SHP77 treated with DMSO at 0.1 percent for 48 hours (cell line): Measurements from ENCODE around the gene PDSS2.
"Not testable (repeated sequence)": the region's sequence is repeated elsewhere in the genome, so short reads cannot be mapped to it uniquely, and the experiment has no call there.

Experiments
- DNase-seq: peaks from one replicate; lab custom pipeline; 2025; lab: John Stamatoyannopoulos, UW

Gene PDSS2, protein sequence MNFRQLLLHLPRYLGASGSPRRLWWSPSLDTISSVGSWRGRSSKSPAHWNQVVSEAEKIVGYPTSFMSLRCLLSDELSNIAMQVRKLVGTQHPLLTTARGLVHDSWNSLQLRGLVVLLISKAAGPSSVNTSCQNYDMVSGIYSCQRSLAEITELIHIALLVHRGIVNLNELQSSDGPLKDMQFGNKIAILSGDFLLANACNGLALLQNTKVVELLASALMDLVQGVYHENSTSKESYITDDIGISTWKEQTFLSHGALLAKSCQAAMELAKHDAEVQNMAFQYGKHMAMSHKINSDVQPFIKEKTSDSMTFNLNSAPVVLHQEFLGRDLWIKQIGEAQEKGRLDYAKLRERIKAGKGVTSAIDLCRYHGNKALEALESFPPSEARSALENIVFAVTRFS

DNA sequence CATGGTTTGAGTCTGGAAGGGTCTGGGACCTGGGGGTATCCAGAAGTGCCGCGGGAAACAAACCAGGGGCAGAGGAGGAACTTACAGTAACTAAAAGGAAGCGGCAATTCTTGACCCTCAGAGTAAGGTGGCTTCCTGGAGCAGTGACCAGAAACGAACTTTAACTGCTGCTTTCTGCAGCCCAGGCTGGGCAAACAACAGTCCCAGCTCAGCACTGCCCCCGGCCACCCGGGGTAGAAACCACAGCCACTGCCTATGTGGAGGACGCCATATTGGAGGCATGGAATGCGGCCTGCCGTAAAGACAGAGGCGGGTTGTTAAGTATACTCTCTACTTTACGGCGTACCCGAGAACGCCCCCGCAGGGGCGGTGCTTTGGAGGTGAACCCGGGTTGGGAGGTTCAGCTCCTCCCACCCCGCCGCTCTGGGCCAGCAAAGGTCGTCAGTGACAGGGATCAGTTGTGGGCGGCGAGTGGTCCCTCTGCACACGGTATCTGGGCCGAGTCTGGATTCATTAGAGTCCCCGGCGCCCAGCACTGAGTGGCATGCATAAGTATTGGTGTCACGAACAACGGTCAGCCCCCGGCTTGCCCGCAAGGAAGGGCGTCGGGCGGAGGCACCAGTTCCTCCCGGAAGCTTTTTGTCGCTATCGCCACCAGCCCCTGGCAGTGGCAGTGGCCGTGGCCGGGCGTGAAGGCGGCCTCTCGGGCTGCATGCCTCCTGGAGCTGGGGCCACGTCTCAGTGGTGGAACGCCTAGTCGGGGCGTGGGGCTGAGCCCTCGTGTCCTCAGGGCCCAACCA lies at the start of gene PDSS2:
PDSS2 (minus strand) TSS at position 282 of the 800 bp plus-strand sequence; CDS start at position 3, 279 bp downstream.
- peak; percentile 97 for DNase-seq

DNA sequence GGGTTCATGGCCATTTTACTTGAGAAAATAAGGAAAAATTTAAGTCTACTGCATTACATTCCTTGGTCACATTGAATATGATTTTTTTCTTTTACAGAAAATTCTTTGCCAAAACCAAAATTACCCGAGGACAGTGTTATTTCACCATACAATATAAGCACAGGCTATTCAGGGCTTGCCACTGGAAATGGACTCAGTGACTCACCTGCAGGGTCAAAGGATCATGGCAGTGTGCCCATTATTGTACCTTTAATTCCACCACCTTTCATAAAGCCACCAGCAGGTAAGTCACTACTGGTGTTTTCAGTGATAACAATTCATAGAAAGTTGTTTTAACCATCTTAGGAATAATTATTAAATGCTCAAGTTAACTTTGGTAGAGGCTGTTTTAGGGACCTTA lies 46.8 kb upstream of the PDSS2 start:
- DNase-seq: no peak

DNA sequence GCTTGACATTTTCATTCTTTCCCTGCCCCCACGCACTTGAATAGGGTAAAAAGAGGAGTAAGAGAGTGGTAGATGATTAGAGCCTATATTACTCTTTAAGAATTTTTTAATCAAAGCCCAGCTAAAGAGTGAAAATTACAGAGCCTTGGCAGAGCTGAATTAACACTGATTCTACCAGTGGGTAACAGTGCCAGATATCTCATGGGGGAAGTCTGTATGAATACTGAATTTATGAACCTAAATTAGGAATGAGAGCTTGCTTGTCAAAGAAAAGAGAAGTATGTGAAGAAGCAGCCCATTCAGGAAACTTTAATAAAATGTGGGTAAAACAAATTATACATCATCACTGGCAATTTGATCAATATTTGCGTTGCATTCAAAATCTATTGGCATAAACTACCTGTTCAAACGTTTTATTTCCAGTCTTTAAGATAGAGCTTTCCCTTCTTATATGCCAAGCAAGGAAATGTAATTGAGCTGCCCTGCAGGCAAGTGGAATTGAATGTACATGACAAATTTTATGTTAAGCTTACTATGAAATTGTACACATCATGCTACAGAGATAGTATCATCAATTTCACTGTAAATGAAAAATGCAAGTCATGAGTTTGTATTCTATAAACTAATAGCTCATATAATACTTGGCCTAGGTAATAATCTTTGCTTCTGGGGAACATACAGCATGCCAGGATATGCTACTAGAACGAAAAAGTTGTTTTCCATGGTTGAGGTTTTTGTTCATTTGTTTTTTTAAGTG lies 45.1 kb upstream of the PDSS2 start:
- no peak for DNase-seq

DNA sequence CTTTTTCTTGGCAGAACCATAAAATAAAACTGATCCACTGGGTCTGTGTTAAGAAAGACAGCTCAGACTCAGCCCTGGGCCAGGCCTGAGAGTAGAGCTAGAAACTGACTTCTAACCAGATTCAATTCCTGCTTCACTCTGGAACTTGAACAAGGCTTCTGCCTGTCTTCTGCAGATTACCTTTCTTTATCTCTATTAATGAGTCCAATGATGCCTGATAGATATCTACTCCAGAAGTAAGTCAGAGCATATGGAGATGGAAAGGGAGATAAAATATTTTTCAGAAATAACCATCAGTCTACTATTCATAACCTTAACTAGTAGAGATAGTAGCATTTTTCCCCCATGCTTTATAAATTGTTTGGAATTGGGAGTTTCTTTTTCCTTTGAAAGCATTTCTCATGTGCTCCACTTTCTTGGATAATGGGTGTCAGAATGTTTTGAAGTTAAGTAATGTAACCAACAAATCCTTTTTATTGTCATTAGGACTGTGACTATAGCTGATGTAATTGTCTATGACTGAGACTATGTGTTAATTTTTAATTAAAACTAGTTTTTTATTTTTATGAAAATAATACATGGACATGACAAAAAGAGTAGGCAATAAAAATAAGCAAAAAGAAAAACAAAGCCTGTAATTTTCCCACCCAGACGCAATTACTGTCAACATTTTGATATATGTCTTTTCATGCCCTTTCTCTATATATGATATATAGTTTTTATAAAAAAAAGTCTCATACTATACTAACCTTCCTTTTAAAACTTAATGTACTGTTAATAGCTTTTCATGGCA lies 37.7 kb upstream of the PDSS2 start:
- DNase-seq: no peak

DNA sequence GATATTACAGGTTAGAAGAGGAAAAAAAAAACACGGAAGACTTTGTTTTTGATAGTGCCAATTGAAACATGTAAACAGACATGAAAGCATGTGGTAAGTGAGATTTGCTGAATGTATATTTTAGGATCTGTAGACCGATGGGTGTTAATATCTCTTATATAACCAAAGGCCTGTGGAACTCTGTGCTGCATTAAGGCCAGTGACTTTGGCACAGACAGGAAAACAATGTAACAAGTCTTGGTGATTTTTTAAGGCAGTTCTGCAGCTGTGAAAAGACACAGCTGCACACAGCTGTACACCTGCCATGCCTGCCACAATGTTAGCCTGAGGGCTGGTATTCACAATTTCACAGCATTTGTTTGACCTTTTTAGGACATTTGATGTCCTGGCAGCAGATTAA lies 36.6 kb upstream of the PDSS2 start:
- no peak for DNase-seq

DNA sequence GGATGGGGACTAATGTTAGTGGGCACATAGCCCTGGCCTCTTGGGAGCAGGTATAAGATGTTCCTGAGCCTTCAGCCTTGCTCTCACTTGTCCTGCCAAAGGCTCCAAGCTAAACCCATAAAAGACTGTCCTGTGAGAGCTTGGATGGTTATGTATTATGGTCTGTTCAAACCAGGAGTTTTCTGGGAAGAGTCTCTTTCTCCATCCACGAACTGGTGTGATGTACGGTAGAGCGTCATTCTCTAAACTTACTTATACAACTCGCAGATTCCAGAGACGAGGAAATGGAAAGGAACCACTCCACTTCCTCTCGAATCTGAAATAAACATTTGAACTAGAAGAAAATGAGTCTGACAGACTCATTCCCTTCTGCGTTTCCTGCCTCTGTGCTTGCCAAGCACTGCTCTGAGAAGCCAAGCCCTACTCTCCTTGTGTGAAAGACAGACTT lies 35.9 kb upstream of the PDSS2 start:
- DNase-seq: no peak

DNA sequence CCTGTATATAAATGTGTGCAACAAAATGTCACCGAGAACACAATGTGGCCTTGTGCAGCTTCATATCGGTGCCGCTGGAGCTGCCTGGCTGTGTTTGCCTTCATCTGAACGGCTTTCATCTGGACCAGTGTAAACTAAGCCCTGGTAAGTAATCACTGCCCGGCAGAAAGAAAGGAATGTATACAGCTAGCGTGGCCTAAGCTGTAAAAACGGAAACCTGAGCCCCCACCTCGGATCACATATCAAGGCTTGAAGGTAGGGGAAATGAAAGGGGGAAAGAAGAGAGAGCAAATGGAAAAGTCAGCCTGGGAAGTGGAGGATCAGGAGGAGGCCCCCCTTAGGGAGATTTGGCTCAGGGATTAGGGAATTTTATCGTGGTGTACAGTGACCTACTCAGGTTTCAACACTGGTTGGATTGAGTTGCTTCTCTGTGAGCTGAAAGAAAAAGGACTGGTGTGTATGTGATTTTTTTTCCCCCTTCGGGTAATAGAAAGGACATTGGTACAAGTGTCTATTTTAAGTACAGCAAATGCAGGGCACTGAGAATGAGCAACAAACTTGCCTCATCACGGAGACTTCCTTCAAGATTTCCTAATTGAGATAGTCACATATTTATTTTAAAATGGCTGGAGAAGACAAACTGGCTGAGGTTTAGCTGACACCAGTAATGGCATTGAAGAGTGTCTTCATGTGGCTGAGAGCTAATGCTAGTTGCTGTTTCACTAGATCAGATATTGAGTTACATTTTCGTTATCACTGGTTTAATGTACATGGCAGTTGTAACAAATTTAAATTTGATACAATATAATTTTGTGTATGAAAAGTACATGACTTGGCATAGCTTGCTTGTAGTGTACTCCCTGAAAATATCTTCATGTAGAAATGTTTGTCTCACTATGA lies 34.0 kb upstream of the PDSS2 start:
- DNase-seq: peak; percentile 69

DNA sequence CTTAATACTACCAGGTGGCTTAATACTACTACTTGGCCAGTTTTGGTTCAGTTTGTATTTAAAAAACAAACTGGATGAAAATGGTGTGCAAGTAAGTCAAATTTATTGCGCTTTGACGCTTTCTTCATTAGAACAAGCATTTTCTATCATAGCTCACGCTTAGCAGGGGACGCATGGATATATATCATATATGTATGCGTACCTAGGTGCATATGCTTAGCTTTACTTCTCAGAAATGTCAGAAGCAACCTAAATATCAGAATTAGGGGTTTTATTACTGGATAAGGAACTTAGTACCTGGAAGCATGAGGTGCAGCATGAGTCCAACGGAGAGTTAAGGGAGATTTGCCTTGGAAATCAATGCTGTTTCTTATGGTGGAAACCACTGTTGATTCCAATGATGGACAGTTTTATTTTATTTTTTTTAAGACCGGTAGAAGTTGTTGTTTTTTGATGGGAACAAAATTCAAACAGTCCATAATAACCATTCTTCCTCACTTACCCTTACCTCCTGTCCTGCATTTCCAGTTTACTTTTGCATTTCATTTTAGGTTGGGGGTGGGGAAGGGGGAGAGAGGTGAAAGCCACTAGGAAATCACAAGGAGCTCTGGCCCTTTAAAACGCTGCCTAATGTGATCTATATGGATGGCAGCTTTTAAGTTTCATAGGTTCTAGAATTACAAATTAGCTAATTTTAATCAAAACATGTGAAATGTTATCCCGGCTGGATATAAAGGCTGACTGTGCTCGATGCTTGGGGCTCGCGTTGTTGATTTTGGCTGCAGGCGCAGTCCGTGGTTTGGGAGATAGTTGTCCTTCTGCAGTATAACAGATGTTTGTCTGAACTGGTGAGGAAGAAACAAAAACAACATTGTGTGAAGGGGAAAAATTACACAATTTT lies 32.6 kb upstream of the PDSS2 start:
- no peak for DNase-seq

DNA sequence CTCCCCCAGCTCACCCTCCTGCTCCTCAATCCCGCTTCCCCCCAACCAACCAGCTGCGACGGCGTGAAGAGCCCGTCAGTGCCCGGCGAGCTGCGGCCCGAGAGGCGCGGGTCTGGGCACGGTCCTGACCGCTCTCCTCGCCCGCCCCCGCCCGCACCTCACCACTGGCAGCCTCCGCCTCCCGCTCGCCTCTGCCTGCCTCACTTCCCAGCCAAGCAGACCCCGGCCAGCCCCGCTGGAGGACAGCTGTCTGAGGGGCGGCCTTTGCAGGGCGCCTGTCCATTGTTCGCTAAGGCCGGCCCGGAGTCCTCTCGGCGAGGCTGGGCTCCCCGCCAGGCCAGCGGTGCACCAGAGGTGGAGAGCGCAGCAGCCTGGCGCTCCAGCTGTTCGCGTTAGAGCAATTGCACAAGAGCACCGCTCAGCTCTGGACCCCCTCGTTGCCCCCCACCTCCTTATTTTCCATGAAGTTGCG lies 31.8 kb upstream of the PDSS2 start:
- DNase-seq: no peak

DNA sequence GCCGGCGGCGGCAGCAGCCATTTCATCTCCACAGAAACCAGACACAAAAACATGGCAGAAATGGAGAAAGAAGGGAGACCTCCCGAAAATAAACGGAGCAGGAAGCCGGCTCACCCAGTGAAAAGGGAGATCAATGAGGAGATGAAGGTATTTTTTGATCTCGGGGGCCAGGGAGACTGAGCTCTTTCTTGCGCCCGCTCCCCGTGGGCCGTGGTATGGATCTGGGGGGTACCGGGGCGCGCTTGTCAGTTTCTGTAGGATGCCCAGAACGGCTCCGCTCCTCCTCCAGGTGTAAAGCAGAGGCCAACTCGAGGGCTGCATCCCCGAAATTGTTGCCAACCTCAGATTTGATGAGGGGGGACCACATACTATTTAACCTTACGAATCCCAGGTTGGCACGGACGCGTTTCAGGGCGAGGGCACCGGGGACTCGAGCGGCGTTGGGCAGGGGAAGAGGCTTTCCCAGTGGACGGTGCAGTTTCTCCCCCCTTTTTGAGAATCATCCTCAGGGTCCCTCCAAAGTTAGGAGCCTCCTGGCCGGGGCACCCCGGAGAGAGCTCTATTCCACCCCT lies 31.3 kb upstream of the PDSS2 start:
- no peak for DNase-seq

DNA sequence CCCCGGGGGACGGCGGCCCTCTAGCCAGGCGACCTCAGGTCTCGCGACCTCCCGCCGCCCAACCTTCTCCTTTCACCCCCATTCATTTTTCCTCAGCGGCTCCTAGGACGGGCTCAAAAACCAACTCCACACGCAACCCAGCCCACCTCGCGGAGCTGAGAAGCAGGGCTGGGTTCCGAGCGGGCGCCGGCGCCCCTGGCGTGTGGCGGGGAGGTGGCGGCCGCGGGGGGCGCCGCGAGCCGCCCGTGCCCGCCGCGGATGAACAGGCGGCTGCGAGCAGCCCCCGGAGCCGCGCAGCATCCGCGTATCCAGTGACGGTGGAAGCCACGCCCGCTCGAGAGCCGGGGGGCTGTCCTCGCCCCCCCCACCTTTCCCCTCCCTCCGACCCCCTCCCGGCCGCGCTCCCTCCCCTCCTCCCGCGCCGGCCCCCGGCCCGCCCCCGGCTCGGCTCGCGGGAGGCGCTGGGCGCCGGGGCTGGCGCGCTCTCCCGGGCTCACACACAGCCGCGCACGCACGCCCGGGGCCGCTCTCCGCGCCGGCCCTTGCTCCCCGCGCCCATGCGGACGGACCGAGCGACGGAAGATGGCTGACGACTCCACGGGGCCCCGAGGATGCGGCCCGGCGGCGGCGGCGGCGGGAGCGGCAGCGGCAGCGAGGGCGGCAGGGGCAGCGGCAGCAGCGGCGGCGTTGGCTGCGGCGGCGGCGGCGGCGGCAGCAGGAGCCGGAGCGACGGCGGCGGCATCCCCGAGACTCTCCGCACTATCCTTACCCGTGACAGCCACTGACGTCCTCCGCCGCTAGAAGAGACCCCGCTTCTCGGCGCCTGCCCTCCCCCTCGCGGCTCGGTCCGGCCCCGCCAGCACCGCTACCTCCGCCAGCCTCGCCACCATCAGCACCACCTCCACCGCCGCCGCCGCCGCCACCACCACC lies 30.5 kb upstream of the PDSS2 start, which contains the start of gene SOBP:
SOBP (plus strand) TSS at position 482 of the 930 bp plus-strand sequence. CDS start 500 bp downstream, outside the sequence.
- peak; percentile 49 for DNase-seq

DNA sequence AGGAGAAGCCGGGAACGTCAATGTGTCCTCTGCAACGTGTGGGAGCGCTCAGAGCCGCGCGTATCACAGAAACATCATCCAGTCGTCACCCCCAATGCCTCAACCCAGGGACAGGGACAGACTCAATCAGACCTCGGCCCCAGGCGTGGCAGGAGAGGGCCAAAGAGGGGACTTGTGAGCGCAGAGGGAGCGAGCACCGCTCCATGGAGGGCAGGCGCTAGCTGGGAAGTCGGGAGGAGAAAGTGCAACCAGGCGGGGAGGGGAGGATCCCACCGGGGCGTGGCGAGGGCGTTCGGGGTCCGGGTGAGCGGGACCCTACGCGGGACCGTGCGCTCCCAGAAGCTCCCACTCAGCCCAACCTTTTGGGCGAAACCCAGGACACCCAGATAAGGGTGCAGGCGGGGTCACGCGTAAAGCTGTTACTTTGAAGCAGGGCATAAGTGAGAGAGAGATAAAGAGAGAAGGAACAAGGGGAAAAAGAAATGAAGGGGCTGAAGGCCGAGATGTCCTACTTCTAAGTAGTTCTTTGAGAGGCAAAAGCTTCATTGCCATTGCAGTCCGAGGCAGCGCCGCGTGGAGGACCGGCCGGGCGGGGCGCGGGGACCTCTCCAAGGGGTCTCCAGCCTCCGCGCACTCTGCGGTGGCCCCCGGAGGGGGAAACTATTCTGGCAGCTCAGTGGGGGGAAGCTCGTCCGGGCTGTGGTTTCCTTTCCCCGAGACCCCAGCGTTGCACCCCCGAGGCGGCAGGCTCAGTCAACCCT lies 29.7 kb upstream of the PDSS2 start:
- no peak for DNase-seq

DNA sequence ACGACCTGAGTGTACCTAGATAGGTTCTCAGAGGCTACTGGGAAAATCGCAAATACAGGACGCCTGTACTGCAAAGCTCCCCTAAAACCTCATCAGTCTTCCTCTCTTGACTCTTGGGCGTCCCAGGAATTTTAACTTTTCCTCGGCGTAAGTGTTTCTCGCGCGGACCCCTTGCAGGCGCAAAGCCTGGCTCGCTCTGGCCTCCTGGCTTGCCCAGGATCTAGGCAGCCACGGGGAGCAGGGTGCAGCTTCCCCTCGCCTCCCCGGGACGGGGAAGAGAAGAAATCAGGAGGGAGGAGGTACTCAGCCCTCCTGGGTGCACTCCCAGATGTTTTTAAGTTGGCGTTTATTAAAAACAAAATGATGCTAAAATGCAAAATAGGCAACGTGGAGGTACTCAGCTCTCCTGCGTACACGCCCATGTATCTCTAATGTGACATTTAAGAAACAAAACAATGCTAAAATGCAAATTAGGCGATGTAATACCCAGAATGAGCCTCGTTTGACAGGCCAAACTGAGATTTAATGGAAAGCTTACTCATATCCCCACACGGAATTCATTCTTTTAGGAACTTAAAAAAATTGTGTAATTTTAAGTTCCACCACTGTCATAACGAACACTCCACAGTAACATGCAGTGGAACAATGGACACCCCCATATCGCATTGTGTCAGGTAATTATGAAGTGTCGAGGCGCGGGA lies 29.0 kb upstream of the PDSS2 start:
- DNase-seq: no peak

DNA sequence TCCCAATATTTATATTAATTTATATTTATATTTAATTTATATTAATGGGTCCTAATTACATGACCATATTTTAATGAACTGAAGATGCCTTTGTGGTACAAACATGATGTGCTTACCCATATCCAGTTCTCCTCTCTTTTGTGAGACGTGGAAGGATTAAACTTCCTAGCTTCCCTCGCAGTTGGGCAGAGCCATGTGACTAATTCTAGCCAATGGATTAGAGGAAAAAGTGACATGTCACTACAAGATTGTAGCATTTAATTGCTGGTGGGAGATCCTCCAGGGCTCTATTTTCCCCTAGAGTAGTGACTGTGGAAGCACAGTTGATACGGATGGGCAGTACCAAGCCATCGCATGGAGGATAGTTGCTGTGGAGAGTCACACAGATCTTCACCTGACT lies 25.8 kb upstream of the PDSS2 start:
- DNase-seq: no peak

DNA sequence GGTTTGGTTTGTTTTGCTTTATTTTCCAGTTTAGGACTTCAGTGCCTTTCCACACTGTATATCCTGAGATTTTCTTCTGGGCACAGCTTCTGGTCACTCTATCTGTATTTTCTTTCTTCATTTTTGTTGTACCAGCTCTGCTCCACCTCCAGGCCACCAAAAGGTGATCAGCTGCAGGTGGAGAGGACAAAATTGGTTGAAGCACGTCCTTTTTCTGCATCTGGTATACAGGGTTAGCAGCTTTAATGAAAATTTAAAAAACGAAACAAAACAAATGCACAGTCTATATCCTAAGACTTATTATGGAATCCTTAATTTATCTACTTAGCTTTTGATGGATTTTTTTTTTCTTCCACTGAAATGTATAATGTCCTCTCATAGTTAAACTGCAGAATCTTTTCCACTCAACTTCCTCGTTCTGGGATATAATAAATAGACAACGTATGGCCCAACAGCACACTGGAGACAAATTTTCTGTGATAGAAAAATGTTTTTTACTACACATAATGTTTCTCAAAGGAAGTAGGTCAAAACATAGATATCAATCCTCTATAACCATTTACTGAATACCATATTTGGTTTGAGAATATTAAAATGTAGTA lies 19.8 kb upstream of the PDSS2 start:
- DNase-seq: no peak

DNA sequence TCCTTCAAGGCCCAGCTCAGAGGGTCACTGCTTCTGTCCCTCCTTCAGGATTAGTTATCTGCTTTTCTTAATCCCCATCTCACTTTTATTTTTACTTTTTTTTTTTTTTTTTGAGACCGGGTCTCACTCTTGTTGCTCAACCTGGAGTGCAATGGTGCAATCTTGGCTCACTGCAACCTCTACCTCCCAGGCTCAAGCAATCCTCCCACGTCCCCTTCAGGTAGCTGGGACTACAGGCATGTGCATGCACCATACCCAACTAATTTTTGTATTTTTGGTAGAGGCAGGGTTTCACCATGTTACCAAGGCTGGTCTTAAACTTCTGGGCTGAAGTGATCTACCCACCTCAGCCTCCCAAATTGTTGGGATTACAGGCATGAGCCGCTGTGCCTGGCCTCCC lies 16.5 kb upstream of the PDSS2 start:
- not testable (repeated sequence) for DNase-seq
